ENCODE results near the gene DNAI1. TPM values are rescaled to one million over a fixed set of nuclear protein-coding genes. Genes with fewer than 3 reads are reported as not detected.

The DNAI1 gene
- total RNA-seq, 1 donor from 2014 or later = not detected

- Histone ChIP-seq H3K27ac (replicated peaks) (no peak overlapping the region), H3K4me1 (no peaks in the 10 kb centered on the region), H3K27me3 (ENCODE audit: low read depth) (peaks cover 33% of the 10 kb centered on the region), H3K4me3 (no peak overlapping the region), H3K9me3 (replicated peaks) (no peaks in the 10 kb centered on the region), H3K36me3 (no peaks in the 10 kb centered on the region)
- intact Hi-C loops (cut with micrococcal nuclease) = loop anchor here (5.0 kb wide), 1 partner anchor 46 kb away; no protein-coding TSS in a partner anchor
- DNase-seq = no peak
- no peak for TF ChIP-seq CTCF (IDR thresholded peaks at IDR 0.05; ENCODE audit: borderline replicate concordance)
Measured at GRCh38 chr9:34546102-34546833, 87.7 kb downstream of the DNAI1 start.

- peaks cover 33% of the 10 kb centered on the region for H3K27me3 ChIP-seq (ENCODE audit: low read depth)
- peak; percentile 76 for TF ChIP-seq CTCF (IDR thresholded peaks at IDR 0.05; ENCODE audit: borderline replicate concordance)
- no peaks in the 10 kb centered on the region for H3K36me3 ChIP-seq
- H3K27ac ChIP-seq (replicated peaks) = no peak overlapping the region
- intact Hi-C loops (cut with micrococcal nuclease) = loop anchor here (5.0 kb wide), 1 partner anchor 45 kb away; no protein-coding TSS in a partner anchor
- H3K4me1 ChIP-seq = no peaks in the 10 kb centered on the region
- no peak overlapping the region for H3K4me3 ChIP-seq
- no peaks in the 10 kb centered on the region for H3K9me3 ChIP-seq (replicated peaks)
- DNase-seq = peak; percentile 46
Measured at GRCh38 chr9:34546834-34547827, 88.5 kb downstream of the DNAI1 start.

GRCh38 chr9:34547960-34548611 is 89.5 kb downstream of the DNAI1 start:
- no peaks in the 10 kb centered on the region for H3K36me3 ChIP-seq
- H3K4me3 ChIP-seq = no peak overlapping the region
- intact Hi-C loops (cut with micrococcal nuclease) = loop anchor here (5.0 kb wide), 1 partner anchor 44 kb away; no protein-coding TSS in a partner anchor
- H3K9me3 ChIP-seq (replicated peaks) = no peaks in the 10 kb centered on the region
- TF ChIP-seq CTCF (IDR thresholded peaks at IDR 0.05; ENCODE audit: borderline replicate concordance) = peak; percentile 90
- H3K4me1 ChIP-seq = no peaks in the 10 kb centered on the region
- DNase-seq = peak; percentile 70
- H3K27me3 ChIP-seq (ENCODE audit: low read depth) = peaks cover 27% of the 10 kb centered on the region
- no peak overlapping the region for H3K27ac ChIP-seq (replicated peaks)

GRCh38 chr9:34549407-34549732 is 90.8 kb downstream of the DNAI1 start:
- no peak overlapping the region for H3K4me3 ChIP-seq
- intact Hi-C loops (cut with micrococcal nuclease) = loop anchor here (5.0 kb wide), 1 partner anchor 43 kb away; no protein-coding TSS in a partner anchor
- peaks cover 24% of the 10 kb centered on the region for H3K27me3 ChIP-seq (ENCODE audit: low read depth)
- no peaks in the 10 kb centered on the region for H3K4me1 ChIP-seq
- H3K36me3 ChIP-seq = no peaks in the 10 kb centered on the region
- no peak for TF ChIP-seq CTCF (IDR thresholded peaks at IDR 0.05; ENCODE audit: borderline replicate concordance)
- H3K27ac ChIP-seq (replicated peaks) = no peak overlapping the region
- no peaks in the 10 kb centered on the region for H3K9me3 ChIP-seq (replicated peaks)
- DNase-seq = no peak

GRCh38 chr9:34550016-34550680 is 91.5 kb downstream of the DNAI1 start:
- DNase-seq = no peak
- no peak overlapping the region for H3K27ac ChIP-seq (replicated peaks)

More at GRCh38 chr9:34550016-34550680, 91.5 kb downstream of the DNAI1 start:
- intact Hi-C loops (cut with micrococcal nuclease) = no loop called here
- peaks cover 24% of the 10 kb centered on the region for H3K27me3 ChIP-seq (ENCODE audit: low read depth)
- TF ChIP-seq CTCF (IDR thresholded peaks at IDR 0.05; ENCODE audit: borderline replicate concordance) = no peak
- no peaks in the 10 kb centered on the region for H3K36me3 ChIP-seq
- H3K4me3 ChIP-seq = no peak overlapping the region
- H3K4me1 ChIP-seq = no peaks in the 10 kb centered on the region
- no peaks in the 10 kb centered on the region for H3K9me3 ChIP-seq (replicated peaks)
